ENCODE data around the gene DLD.
"Not testable (repeated sequence)": the region's sequence is repeated elsewhere in the genome, so short reads cannot be mapped to it uniquely, and the experiment has no call there.

DLD gene

GRCh38 chr7:107874605-107875446, 16.2 kb upstream of the DLD start:
- FAIRE-seq (peak; percentile 69), DNase-seq (ENCODE audit: low spot score) (peak; percentile 53)

GRCh38 chr7:107876916-107877315, 14.1 kb upstream of the DLD start:
- no peak for FAIRE-seq
- no peak for DNase-seq (ENCODE audit: low spot score)

- FAIRE-seq (no peak), DNase-seq (ENCODE audit: low spot score) (no peak)
Observed at GRCh38 chr7:107877731-107878382, 13.1 kb upstream of the DLD start.

DNA sequence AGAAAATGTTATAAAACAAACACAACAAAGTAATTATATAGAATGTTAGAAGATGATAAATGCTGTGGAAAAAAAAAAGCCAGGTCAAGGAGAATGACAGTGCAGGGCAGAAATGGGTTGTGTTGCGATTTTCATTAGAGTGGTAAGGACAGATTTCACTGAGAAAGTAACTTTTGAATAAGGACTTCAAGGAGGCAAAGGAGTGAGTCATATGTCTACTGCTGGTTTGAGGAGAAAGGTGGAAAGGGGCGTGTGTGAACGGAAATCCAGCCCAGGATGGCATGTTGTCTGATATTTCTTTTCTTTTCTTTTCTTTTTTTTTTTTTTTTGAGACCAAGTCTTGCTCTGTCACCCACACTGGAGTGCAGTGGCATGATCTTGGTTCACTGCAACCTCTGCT, 12.3 kb upstream of the DLD start:
- no peak for FAIRE-seq
- DNase-seq (ENCODE audit: low spot score), result no peak

DNA sequence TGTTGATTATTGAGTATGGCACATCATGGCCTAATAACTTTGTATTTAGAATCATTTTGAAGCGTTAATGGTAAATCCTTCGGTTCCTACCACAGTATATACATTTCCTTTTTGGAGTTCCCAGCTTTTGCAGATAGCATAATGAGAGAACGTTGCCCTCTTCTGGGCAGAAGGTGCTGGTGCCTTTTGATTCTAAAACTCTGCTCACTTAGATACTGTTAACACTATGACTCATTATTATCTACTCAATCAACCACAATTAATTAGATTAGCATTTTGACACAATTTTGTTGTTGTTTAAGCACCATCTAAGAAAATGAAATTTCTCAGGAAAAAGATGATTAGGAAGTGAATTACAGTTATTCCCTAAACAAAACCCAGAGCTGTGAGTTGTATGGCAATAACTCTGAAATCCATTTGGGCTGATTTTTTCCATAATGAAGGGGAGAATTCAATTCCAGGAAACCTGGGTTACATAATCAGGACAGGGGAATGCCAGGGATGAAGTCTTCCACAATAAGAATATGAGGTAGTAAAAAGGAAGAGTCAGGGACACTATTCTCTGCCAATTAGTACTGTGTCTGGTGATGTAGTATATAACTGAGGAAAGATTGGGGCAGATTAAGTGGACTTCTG, 11.5 kb upstream of the DLD start:
- DNase-seq (ENCODE audit: low spot score), result peak; percentile 48
- FAIRE-seq, result peak; percentile 84

- FAIRE-seq, result no peak
- no peak for DNase-seq (ENCODE audit: low spot score)
Observed at GRCh38 chr7:107882766-107883165, 8.2 kb upstream of the DLD start.

GRCh38 chr7:107884066-107884818, 6.7 kb upstream of the DLD start:
- FAIRE-seq, result no peak
- no peak for DNase-seq (ENCODE audit: low spot score)

GRCh38 chr7:107887827-107888226, 3.2 kb upstream of the DLD start:
- not testable (repeated sequence) for DNase-seq (ENCODE audit: low spot score); FAIRE-seq

GRCh38 chr7:107889992-107890391, 991 bp upstream of the DLD start:
- FAIRE-seq, result no peak
- no peak for DNase-seq (ENCODE audit: low spot score)

- FAIRE-seq, result no peak
- DNase-seq (ENCODE audit: low spot score), result no peak
Observed at GRCh38 chr7:107890493-107890961, 456 bp upstream of the DLD start.

GRCh38 chr7:107891636-107892366, 818 bp downstream of the DLD start:
- FAIRE-seq, result no peak
- peak; percentile 29 for DNase-seq (ENCODE audit: low spot score)

- not testable (repeated sequence) for FAIRE-seq; DNase-seq (ENCODE audit: low spot score)
Observed at GRCh38 chr7:107892367-107892741, 1.4 kb downstream of the DLD start.

- peak; percentile 39 for FAIRE-seq
- no peak for DNase-seq (ENCODE audit: low spot score)
Observed at GRCh38 chr7:107898997-107899594, 8.1 kb downstream of the DLD start.

GRCh38 chr7:107900496-107901015, 9.6 kb downstream of the DLD start:
- FAIRE-seq, result no peak
- DNase-seq (ENCODE audit: low spot score), result no peak

DNA sequence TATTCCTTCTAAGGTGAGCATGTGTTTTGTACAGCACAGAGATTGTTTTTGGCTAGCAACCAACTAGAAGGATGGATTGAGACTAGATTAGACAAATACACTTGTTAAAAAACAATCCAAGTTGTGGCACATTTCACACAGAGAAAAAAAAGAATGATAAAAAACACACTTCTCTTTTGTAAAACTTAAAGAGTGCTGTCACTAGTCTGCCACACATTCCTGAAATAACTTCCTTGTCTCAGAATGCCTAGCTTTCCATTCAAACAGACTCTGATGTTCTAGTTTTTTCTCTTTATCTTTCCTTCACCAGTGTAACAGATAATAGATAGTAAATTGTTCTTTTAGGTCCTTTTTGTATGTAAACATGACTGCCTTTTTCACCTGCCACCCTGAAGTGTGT, 11.4 kb downstream of the DLD start:
- DNase-seq (ENCODE audit: low spot score) (no peak), FAIRE-seq (peak; percentile 23)

DNA sequence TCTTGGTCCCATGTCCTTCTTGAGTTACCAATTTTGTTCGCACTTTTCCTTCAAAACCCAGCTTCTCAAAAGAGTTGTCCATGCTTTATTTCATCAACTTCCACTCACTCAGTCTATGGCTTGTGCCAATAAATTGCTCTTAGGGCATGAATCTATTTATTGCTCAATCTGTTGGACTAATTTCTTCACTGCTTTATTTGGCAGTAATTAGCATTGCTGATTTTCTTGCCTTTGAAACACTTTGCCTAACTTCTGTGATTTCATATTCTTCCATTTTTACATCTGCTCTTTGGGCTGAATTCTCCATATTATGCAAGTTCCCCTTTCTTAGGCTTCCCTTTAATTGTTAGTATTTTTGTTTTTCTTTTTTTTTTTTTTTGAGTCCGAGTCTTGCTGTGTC, 16.8 kb downstream of the DLD start:
- no peak for DNase-seq (ENCODE audit: low spot score)
- FAIRE-seq, result no peak

DNA sequence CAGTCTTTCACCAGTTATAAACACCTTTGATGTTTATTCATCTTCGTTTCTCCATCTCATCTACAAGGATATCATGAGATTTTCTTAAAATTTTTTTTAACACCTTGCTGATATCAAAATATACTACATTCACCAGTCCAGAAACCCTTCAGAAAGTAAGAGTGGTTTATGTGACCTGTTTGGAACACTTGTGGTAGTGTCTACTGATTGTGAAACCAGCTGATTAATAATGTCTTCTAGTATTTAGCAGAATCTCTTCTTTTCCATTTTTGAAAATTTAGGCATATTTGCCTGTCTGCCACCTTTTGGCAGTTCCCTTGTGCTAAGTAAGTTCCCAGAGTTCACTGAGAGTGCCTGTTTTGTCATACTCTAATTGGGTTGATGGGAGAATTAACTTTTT, 18.5 kb downstream of the DLD start:
- FAIRE-seq, result no peak
- DNase-seq (ENCODE audit: low spot score), result no peak

- FAIRE-seq, result no peak
- no peak for DNase-seq (ENCODE audit: low spot score)
Observed at GRCh38 chr7:107911981-107912380, 21.0 kb downstream of the DLD start.

- DNase-seq (ENCODE audit: low spot score), result no peak
- FAIRE-seq, result peak; percentile 51
Observed at GRCh38 chr7:107913851-107914250, 22.9 kb downstream of the DLD start.

GRCh38 chr7:107914831-107915230, 23.8 kb downstream of the DLD start:
- FAIRE-seq (no peak), DNase-seq (ENCODE audit: low spot score) (no peak)
